Heart left ventricle (tissue), 16 donors: Measurements from ENCODE around the gene HS6ST3. TPM values are rescaled to one million over a fixed set of nuclear protein-coding genes. Genes with fewer than 3 reads are reported as not detected.

Experiments used
- ATAC-seq, 4 donors: fragments of 200-7000 bp; cut with Tn5 transposase; one replicate each; pipeline ENCODE4 v1.9.1; 2020 to 2022; ENCODE audit warnings: moderate library complexity in 4 of 4, mild to moderate bottlenecking in 3 of 4, moderate number of reproducible peaks in 1 of 4
- DNase-seq, 5 donors: peaks; one replicate each; pipeline ENCODE4 v3.0.0-alpha.2; 2020
- H3K27ac ChIP-seq, 12 donors: fragments of 200-600 bp; sonication (generic) in 4 of 12; one replicate each; pipeline versions ENCODE4 v1.5.0 to v1.8.0; 2016 to 2022; ENCODE audit warnings: mild to moderate bottlenecking in 2 of 12
- H3K27me3 ChIP-seq, 9 donors: fragments of 200-600 bp; sonication (generic) in 2 of 9; one replicate each; pipeline versions ENCODE4 v1.5.1 to v1.8.0; 2016 to 2022; ENCODE audit warnings: mild to moderate bottlenecking in 3 of 9
- H3K36me3 ChIP-seq, 9 donors: fragments of 200-600 bp; sonication (generic) in 2 of 9; one replicate each; pipeline versions ENCODE4 v1.5.0 to v1.8.0; 2018 to 2022; ENCODE audit warnings: mild to moderate bottlenecking in 2 of 9
- H3K4me1 ChIP-seq, 12 donors: fragments of 200-600 bp; sonication (generic) in 4 of 12; one replicate each; pipeline versions ENCODE4 v1.5.0 to v1.8.0; 2016 to 2022; ENCODE audit warnings: mild to moderate bottlenecking in 3 of 12
- H3K4me3 ChIP-seq, 12 donors: fragments of 200-600 bp; sonication (generic) in 4 of 12; one replicate each; pipeline versions ENCODE4 v1.5.0 to v1.8.0; 2017 to 2022; ENCODE audit warnings: mild to moderate bottlenecking in 9 of 12, moderate library complexity in 4 of 12
- H3K9me3 ChIP-seq, 12 donors: fragments of 200-600 bp; sonication (generic) in 4 of 12; one replicate each; pipeline versions ENCODE4 v1.5.0 to v1.8.0; 2016 to 2022; ENCODE audit warnings: mild to moderate bottlenecking in 1 of 12
- POLR2A ChIP-seq, 2 donors: fragments of 450-650 bp; IDR thresholded peaks; one replicate each; pipeline ENCODE4 v1.6.1; 2017; ENCODE audit warnings: antibody characterized with exemption in 2 of 2, mild to moderate bottlenecking in 2 of 2, moderate library complexity in 2 of 2
- WGBS, 4 donors: extraction: QIAGEN DNeasy Blood & Tissue Kit in 2 of 4; methylation state at CpG; one replicate each; pipeline versions ENCODE4 v1.1.5 to v1.1.7; 2013 to 2018; 5-methylcytosine and 5-hydroxymethylcytosine counted together
- intact Hi-C, 10 donors: fragments of 100-400 bp; cut with DNase I; formaldehyde crosslinking; loops; one replicate each; pipeline versions ENCODE4 v1.11.1 to v1.14.2; 2022
- polyA plus RNA-seq, 2 donors: library from polyadenylated mRNA; stranded (reverse); fragments of 200-250 nt; gene quantifications; one replicate each; pipeline ENCODE4 v1.2.3, GENCODE V29; 2013
- total RNA-seq, 9 donors: library from RNA; depleted of rRNA in 2 of 9; stranded (reverse); fragments of >200 nt in 2 of 9; fragmentation: NEBNext Ultra II Directional in 3 of 9; extraction: Animal tissue kit (Norgen Biotek cat#: 25700) in 3 of 9; gene quantifications; one replicate each; pipeline versions ENCODE4 v1.1.0 to v1.2.4, GENCODE V29; 2016 to 2023
- TF ChIP-seq, protein P1 (sequence below), 12 donors: fragments of 200-600 bp; sonication (generic) in 4 of 12; IDR thresholded peaks; one replicate each; pipeline versions ENCODE4 v1.5.0 to v1.8.0; 2018 to 2022; ENCODE audit warnings: antibody characterized with exemption in 12 of 12, mild to moderate bottlenecking in 5 of 12
- donor health status: ischemic (EF 13 %, LVEDD 7.1; RV severe dilation, severe dysfunction).
- donor health status: healthy with polysubstance abuse.
- donor health status: DM: no; HTN: yes; CAD: no.
- donor health status: DM: no; HTN: no; CAD: no.
- donor health status: ischemic (EF 25% LVEDD 6.9; RV normal size, moderate dysfunction).
- donor health status: ischemic (EF 25% LVEDD 5.7; RV mildly dilated, moderate dysfunction).
- donor health status: healthy.
- donor health status: DM: yes; HTN: yes; CAD: no.
- donor health status: ischemic (EF 35%, LVEDD 5.7; RV mildly dilated, moderate dysfunction).
- donor health status: nonischemic (EF 11% LVEDD 7.7; RV severe dilation, severe dysfunction).
- donor health status: DM: yes; HTN: yes; CAD: no.
- donor health status: PGD.
- donor health status: ischemic (EF 29% LVEDD 5.4; RV normal size, mild dysfunction).
- donor health status: nonischemic (EF 23%, LVEDD 6.1; RV moderate dilation, normal function).

HS6ST3 gene
- total and polyA plus RNA-seq, 11 donors: 0.01 to 5.2 (median 1.2) TPM

DNA sequence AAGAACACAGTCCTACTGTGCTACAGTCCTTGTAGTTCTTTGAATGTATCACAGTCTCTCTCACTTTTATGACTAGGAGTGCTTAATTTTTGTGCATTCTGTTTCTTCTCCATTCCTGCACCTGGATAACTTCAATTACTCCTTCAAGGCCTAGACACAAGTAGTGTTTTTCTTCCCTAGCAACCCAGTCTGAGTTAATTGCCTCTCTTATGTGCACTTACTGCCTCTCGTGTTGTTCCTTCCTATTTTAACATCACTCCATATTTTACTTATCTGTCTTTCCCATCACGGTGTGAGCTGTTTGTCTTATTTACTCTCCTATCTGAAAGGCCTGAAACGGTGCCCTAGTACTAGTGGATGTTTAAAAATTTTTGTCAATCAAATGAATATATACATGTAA is 101.5 kb downstream of the HS6ST3 start:
- TF ChIP-seq POLR2A (IDR thresholded peaks at IDR 0.05): no peak
- TF ChIP-seq, protein P1, sequence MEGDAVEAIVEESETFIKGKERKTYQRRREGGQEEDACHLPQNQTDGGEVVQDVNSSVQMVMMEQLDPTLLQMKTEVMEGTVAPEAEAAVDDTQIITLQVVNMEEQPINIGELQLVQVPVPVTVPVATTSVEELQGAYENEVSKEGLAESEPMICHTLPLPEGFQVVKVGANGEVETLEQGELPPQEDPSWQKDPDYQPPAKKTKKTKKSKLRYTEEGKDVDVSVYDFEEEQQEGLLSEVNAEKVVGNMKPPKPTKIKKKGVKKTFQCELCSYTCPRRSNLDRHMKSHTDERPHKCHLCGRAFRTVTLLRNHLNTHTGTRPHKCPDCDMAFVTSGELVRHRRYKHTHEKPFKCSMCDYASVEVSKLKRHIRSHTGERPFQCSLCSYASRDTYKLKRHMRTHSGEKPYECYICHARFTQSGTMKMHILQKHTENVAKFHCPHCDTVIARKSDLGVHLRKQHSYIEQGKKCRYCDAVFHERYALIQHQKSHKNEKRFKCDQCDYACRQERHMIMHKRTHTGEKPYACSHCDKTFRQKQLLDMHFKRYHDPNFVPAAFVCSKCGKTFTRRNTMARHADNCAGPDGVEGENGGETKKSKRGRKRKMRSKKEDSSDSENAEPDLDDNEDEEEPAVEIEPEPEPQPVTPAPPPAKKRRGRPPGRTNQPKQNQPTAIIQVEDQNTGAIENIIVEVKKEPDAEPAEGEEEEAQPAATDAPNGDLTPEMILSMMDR (IDR thresholded peaks at IDR 0.05): no peak
- Histone ChIP-seq H3K36me3 (no peaks in the 10 kb centered on the region), H3K4me3 (no peak overlapping the region), H3K4me1 (no peaks in the 10 kb centered on the region), H3K27ac (no peak overlapping the region), H3K9me3 (no peaks in the 10 kb centered on the region), H3K27me3 (no peaks in the 10 kb centered on the region)
- DNase-seq: no peak
- 41 to 45% (median 43%) methylated on average over 3 of the region's 3 CpGs for WGBS, 4 donors
- no peak for ATAC-seq
- intact Hi-C loops: no loop called here

DNA sequence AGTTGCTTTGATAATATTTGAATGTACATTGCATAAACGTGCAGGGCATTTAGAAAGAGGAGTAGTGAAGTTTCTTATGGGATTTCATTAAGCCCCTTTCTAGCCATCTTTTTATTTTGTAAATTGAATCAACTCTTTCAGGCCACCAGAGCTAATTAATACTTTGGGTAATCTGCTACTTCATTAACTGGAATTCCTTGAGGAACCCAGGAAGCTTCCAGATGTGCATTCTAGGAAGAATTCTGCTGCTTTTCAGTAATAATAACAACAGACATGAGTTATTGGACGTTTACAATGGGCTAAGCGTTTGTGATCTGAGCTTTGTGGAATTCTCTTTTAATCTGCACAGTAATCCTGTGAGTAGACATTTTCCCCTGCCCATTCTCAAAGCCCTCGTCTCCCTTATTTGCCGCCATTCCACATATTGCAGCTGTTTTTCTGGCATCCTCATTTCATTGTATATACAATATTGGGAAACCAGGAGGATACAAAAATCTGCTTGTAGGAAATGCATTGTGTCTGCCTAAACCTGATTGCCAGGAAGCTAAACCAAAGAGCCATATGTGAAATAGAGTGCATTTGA is 103.9 kb downstream of the HS6ST3 start:
- Histone ChIP-seq H3K9me3 (no peaks in the 10 kb centered on the region), H3K27me3 (no peaks in the 10 kb centered on the region), H3K27ac (no peak overlapping the region), H3K36me3 (no peaks in the 10 kb centered on the region), H3K4me1 (no peaks in the 10 kb centered on the region), H3K4me3 (no peak overlapping the region)
- ATAC-seq: no peak
- DNase-seq: no peak
- WGBS, 4 donors: 63 to 71% (median 67%) methylated on average over 5 of the region's 5 CpGs
- intact Hi-C loops: no loop called here
- TF ChIP-seq POLR2A (IDR thresholded peaks at IDR 0.05): no peak
- TF ChIP-seq, protein P1 (IDR thresholded peaks at IDR 0.05): no peak

DNA sequence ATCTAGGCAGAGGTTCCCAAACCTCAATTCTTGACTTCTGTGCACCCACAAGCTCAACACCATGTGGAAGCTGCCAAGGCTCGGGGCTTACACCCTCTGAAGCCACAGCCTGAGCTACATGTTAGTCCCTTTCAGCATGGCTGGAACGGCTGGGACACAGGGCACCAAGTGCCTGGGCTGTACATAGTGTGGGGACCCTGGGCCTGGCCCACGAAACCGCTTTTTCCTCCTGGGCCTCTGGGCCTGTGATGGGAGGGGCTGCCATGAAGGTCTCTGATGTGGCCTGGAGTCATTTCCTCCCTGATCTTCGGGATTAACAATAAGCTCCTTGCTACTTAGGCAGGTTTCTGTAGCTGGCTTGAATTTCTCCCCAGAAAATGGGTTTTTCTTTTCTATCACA is 108.1 kb downstream of the HS6ST3 start:
- intact Hi-C loops: no loop called here
- Histone ChIP-seq H3K4me3 (no peak overlapping the region), H3K36me3 (no peaks in the 10 kb centered on the region), H3K9me3 (no peaks in the 10 kb centered on the region), H3K4me1 (no peaks in the 10 kb centered on the region), H3K27me3 (no peaks in the 10 kb centered on the region), H3K27ac (no peak overlapping the region)
- 67 to 77% (median 75%) methylated on average over 5 of the region's 5 CpGs for WGBS, 4 donors
- DNase-seq (no peak), ATAC-seq (no peak)
- TF ChIP-seq, protein P1 (IDR thresholded peaks at IDR 0.05): no peak
- no peak for TF ChIP-seq POLR2A (IDR thresholded peaks at IDR 0.05)

DNA sequence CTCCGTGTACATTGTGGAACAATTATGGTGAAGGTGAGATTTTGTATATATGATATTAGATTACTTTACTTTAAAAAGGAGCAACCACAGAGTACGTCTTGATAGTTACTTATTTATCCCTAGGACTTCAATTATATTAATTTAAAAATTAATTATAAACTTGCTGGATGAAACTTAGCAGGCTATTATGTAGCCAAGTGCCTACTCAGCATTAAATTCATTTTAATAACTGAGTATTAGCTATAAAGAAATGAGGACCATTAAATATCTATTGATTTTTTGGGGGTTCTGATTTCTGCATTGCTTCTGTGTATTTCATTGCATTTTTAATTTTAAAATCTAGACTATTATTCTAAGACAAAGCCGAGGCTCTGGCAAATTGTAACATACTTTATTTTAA is 109.4 kb downstream of the HS6ST3 start:
- no peaks in the 10 kb centered on the region for H3K36me3 ChIP-seq
- ATAC-seq: no peak
- H3K27me3 ChIP-seq: no peaks in the 10 kb centered on the region
- 80 to 85% (median 85%) methylated on average over 3 of the region's 3 CpGs for WGBS, 4 donors
- H3K9me3 ChIP-seq: no peaks in the 10 kb centered on the region
- H3K27ac ChIP-seq: no peak overlapping the region
- intact Hi-C loops: no loop called here
- H3K4me3 ChIP-seq: no peak overlapping the region
- no peak for DNase-seq
- TF ChIP-seq, protein P1 (IDR thresholded peaks at IDR 0.05): no peak
- TF ChIP-seq POLR2A (IDR thresholded peaks at IDR 0.05): no peak
- no peaks in the 10 kb centered on the region for H3K4me1 ChIP-seq
